Left forelimb (tissue), 1 donor: Measurements from ENCODE around the gene YY1AP1.
"Not testable (repeated sequence)": the region's sequence is repeated elsewhere in the genome, so short reads cannot be mapped to it uniquely, and the experiment has no call there.

ENCODE experiments used
- DNase-seq: peaks from one replicate; pipeline ENCODE4 v3.0.0-alpha.2; 2018; ENCODE audit warnings: low spot score

The YY1AP1 gene, protein sequence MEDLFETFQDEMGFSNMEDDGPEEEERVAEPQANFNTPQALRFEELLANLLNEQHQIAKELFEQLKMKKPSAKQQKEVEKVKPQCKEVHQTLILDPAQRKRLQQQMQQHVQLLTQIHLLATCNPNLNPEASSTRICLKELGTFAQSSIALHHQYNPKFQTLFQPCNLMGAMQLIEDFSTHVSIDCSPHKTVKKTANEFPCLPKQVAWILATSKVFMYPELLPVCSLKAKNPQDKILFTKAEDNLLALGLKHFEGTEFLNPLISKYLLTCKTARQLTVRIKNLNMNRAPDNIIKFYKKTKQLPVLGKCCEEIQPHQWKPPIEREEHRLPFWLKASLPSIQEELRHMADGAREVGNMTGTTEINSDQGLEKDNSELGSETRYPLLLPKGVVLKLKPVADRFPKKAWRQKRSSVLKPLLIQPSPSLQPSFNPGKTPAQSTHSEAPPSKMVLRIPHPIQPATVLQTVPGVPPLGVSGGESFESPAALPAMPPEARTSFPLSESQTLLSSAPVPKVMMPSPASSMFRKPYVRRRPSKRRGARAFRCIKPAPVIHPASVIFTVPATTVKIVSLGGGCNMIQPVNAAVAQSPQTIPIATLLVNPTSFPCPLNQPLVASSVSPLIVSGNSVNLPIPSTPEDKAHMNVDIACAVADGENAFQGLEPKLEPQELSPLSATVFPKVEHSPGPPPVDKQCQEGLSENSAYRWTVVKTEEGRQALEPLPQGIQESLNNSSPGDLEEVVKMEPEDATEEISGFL

DNA sequence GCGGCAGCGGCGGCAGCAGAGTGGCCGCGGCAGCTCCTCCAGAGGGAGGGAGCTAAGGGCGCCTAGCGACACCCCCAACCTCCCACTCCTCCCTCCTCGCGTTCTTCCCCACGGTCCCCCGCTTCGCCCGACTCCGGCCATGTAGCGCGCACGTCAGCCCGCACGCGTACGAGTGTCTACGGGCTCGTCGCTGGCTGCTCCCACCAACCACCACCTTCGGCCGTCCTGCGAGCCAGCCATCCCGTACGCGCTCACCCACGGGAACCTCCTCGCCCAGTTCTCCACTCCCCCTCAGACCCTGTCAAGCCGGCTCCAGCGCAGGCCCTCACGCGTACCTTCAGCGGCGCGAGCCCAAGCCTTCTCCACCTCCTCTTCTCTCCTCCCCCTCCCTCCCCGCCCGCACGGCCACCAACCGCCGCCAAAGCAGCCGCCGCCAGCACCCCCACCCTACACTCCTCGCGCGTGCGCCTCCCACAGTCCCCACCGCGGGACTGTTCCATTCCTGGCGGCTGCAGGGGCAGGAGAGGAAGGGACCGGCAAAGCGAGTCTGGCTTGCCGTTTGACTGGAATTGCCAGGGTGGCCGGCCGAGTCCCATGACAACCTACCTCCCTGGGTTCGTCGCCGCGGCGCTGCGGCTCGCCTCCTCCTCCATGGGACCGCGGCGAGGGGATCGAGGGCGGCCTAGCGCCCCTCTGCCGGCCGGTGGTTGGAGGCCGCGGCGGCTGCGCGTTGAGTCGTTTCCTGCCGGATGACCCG lies at the start of gene YY1AP1:
TSS of gene YY1AP1 (minus strand) at position 451 of the 757 bp plus-strand sequence. CDS start 8,338 bp downstream, outside the sequence.
- DNase-seq: peak; percentile 96

DNA sequence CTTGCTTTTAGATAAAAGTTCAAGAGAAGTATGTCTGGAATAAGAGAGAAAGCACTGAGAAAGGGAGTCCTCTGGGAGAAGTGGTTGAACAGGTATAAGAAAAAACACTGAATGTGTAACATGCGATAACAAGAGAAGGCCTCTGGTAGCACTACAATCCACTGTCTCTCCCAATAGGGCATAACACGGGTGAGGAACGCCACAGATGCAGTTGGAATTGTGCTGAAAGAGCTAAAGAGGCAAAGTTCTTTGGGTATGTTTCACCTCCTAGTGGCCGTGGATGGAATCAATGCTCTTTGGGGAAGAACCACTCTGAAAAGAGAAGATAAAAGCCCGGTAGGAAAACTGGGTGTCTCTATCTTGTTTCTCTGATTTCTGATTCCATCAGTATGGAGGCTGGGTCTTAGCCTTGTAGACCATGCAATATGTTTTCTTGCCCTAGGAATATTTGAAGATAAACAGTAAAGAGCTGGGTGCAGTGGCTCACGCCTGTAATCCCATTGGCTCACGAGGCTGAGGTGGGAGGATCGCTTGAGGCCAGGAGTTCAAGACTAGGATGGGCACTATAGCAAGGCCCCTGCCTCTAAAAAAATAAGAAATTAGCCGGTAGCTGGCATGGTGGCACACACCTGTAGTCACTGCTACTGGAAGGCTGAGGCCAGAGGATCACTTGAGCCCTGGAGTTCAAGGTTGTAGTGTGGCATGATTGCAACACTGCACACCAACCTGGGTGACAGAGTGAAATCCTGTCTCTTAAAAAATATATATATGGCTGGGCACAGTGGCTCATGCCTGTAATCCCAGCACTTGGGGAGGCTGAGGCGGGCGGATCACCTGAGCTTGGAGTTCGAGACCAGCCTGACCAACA lies 40.7 kb upstream of the YY1AP1 start:
- DNase-seq: no peak

DNA sequence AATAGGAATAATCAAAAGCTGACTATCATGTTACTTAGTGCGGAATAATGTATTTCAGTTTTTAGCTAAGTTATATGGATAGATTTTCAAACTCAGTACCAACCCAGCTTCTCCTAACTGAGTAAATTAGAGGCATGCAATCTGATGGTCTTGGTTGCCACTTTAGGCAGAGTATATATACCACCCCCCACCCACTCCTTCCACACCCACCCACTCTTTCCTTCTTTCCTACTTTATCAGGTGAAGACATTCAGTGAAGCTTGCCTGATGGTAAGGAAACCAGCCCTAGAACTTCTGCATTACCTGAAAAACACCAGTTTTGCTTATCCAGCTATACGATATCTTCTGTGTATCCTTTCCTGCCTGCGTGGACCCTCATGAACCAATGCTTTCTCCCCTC lies 36.6 kb upstream of the YY1AP1 start:
- no peak for DNase-seq

DNA sequence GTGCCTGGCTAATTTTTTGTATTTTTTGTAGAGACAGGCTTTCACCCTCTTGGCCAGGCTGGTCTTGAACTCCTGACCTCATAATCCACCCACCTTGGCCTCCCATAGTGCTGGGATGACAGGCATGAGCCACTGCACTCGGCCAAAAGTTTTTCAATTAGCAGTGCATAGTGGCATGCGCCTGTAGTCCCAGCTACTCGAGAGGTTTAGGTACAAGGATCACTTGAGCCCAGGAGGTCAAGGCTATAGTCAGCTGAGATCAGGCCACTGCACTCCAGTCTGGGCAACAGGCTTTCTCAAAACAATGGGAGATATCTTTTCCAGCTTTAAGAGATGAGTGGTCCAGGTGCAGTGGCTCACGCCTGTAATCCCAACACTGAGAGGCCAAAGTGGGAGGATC lies 31.1 kb upstream of the YY1AP1 start:
- DNase-seq: no peak

DNA sequence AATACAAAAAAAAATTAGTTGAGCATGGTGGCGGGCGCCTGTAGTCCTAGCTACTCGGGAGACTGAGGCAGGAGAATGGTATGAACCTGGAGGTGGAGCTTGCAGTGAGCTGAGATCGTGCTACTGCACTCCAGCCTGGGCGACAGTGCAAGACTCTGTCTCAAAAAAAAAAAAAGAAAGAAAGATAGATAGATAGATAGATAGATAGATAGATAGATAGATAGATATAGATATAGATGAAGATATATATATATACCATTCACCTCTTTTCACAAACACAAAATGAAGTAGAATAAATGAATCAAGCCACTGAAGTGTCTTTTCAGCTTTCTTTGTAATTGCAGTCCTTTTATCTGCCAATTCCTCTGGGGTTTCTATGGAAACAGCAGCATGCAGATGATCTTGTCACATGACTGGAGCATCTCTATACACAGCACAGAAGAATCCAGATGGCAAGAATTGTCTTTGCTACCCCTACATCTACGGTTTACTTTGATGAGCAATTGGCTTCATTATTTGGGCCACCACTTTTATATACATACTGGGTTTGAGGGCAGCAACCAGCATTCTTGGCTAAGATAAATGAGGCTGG lies 30.0 kb upstream of the YY1AP1 start:
- not testable (repeated sequence) for DNase-seq

DNA sequence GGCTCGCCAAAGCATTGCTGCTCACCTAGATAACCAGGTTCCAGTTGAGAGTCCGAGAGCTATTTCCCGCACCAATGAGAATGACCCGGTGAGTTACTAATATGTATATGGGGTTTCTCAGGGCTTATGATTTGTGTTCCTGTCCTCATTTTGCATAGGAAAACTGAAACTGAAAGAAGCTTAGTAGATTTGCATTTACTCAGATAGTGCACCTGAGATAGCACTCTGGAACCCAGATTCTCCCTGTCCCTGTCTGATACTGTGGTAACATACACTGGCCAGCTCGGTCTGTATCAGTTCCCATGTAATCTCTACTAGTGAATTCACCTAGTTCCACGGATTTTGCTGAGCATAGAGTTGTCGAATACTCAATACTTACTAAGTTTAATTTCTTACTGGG lies 28.5 kb upstream of the YY1AP1 start:
- no peak for DNase-seq

DNA sequence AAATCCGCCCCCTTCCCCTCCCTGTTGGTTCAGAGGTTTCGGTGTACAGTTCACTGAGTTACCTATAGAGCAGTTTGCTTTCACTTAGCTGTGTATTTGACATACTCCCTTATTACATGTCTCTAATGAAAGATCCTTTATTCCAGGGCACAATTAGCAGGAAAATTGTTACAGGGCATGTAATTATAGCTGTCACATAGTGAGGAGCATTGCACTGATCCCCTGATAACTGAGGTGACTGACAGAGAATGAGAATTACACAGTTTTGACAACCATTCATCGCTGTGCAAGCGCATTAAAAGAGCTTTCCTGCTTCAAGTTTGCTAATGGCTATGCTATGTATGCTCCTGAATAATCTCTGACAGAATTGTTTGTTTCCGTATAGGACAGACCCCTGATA lies 27.2 kb upstream of the YY1AP1 start:
- DNase-seq: no peak

DNA sequence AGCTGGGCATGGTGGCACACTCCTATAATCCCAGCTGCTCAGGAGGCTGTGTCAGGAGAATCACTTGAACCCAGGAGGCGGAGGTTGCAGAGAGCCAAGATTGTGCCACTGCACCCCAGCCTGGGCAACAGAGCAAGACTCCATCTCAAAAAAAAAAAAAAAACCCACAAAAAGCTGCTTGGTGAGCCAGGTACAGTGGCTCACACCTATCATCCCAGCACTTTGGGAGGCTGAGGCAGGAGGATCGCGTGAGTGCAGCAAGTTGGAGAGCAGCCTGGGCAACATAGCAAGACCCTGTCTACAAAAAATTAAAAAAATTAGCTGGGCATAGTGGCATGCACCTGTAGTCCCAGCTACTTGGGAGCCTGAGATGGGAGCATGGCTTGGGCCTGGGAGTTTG lies 26.5 kb upstream of the YY1AP1 start:
- DNase-seq: not testable (repeated sequence)

DNA sequence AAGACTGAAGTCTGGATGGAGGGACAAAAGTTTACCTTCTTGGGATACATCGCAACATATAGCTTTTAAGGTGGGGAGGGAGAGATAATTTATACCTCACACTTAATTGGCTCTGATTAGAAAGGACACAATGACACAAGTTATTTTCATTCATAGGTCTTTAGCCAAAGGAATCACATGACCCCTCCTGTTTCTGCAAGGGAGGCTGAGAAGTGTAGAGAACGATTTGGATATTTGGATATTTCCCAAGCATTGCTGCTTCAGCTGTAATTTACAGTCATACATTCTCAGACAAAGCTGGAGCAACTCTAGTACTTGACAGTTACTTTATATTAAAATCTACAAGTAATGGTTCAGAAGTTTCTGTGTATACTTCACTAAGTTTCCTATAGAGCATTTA lies 24.5 kb upstream of the YY1AP1 start:
- no peak for DNase-seq

DNA sequence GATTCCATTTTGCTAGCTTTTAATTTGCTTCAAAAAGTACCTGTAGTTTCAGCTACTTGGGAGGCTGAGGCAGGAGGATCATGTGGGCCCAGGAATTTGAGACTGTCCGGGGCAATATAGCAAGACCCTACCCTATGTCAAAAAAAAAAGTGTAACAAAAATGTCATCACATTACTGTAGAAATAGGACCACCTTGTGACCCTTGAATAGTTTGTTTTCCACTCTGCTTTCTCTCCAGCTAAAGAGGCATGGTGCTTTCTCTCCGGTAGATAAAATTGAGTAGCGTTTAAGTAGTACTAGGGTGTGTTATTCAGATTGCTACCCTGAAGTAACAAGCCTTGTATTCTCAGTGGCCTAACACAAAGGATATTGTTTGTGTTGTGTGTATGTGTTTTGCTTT lies 24.1 kb upstream of the YY1AP1 start:
- not testable (repeated sequence) for DNase-seq

DNA sequence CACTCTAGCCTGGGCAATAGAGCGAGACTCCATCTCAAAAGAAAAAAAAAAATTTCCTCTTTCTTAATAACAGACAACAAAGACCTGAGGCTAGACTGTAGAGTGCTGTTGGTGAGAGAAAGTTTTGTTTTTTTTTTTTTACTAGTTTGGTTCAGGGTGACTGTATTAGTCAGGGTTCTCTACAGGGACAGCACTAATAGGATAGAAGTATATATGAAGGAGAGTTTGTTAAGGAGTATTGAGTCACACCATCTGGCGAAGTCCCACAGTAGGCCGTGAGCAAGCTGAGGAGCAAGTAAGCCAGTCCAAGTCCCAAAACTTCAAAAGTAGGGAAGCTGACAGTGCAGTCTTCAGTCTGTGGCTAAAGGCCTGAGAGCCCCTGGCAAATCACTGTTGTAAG lies 22.9 kb upstream of the YY1AP1 start:
- not testable (repeated sequence) for DNase-seq

DNA sequence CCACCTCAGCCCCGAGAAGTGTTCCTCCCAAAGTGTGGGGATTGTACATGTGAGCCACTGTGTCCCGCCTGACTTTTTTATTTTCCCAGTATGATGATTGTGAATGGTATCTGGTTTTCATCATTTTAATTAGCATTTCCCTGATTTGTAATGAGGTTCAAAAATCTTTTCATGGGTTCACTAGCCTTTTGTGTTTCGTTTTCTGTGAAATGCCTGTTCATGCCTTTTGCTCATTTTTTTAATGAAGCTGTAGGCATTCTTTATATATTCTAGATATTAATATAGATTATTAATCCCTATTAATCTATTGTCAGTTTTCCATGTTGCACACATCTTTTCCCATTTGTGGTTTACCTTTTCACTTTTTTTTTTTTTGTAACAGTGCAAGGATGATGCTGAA lies 20.8 kb upstream of the YY1AP1 start:
- no peak for DNase-seq

DNA sequence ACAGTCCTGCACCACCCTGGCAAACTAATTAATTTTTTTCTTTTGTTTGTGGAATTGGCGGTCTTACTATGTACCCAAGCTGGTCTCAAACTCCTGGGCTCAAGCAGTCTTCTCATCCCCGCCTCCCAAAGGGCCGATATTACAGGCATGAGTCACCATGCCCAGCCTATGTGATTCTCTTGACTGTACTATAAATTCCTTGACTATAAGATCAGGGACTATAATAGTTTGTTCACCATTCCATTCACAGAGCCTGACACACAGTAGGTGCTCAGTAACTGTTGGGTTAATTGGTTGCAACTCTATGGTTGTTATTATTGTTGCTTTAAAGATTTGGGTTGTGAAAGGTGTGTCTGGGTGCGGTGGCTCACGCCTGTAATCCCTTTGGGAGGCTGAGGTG lies 17.6 kb upstream of the YY1AP1 start:
- no peak for DNase-seq

DNA sequence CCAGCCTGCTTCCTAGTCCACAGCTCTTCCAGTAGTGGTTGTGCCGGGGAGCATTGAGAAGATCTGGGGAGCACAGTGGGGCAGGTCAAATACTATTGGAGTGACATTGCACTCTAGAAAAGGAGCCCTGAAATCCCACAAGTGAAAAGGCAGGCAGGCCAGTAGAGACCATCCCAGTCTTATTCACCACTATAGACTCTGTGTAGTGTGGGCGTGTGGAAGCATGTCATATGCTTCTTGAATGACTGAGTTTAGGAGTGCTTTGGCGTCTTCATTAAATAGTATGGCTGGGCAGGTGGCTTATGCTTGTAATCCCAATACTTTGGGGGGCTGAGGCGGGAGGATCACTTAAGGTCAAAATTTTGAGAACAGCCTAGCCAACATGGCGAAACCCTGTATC lies 15.8 kb upstream of the YY1AP1 start:
- DNase-seq: not testable (repeated sequence)

DNA sequence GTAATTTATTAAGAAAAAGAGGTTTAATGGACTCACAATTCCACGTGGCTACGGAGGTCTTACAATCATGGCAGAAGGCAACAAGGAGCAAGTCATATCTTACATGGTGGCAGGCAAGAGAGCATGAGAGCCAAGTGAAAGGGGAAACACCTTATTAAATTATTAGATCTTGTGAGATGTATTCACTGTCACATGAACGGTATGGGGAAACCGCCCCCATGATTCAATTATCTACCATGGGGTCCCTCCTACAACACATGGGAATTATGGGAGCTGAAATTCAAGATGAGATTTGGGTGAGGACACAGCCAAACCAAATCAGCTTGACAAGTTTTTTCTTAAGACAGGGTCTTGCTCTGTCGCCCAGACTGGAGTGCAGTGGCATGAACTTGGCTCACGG lies 14.6 kb upstream of the YY1AP1 start:
- no peak for DNase-seq

DNA sequence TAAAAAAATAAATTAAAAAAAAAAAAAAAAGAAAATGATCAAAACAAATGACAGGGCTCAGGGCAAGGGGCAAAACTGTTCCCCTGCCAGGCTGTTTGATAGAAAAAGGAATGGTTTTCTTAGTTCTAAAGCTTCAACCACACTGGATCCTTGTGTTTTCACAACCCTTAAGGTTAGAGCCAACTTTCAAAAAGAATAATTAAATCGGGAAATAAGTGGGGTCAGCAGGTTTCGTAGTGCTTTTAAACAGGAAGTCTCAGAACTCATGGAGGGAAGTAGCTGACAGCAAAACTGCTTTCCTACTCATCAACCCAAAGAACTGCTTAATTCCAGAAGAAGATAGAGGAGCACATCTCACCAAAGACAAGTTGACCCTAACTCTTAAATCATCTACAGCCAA lies 13.1 kb upstream of the YY1AP1 start:
- not testable (repeated sequence) for DNase-seq

DNA sequence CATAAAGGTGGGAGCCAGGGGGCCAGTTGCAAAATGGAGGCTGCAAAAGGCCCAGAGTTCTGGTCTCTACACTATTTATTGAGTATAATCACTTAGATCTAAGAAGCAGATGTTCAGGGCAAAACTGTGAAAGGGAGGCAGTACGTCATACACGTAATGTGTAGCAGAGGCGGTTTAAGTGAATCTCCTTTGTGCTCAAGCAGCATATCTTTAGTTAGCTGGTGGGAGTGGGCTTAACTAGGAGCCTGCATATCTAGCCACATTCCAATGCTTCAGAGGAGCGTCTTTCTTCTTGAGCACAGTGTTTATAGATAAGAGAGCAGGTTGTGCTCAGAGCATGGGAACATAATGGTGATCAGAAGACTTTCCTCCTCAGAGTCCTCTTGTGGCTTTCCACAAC lies 10.5 kb upstream of the YY1AP1 start:
- not testable (repeated sequence) for DNase-seq

DNA sequence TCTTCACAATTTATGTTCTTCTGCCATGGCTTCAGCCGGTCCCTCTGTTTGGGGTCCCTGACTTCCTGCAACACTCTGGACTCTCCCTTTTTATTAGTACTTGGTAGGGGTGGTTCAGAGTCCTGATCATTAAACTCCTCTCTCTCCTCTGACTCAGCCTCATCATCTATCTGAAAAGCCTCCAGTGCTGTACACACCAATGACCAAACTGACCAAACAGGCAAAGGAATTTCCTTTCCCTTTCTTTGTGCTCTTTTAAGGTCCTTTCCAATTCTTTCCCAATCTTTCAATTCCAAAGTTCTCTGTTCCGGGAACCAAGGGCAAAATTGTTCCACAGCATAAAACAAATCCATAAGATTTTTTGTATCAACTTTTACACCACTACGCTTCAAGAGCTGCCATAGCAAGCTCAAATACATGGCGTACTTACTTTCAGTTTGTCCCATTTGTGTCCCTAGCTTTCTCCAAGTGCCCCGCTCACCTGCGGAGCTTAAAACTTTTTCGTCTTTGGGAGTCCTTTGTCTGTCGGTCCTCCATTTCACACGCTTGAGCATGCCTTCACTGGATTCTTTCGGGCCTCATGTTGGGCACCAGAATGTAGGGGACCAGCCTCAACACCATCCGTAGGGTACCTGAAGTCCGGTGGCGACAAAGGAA lies 9.9 kb upstream of the YY1AP1 start:
- DNase-seq: no peak

DNA sequence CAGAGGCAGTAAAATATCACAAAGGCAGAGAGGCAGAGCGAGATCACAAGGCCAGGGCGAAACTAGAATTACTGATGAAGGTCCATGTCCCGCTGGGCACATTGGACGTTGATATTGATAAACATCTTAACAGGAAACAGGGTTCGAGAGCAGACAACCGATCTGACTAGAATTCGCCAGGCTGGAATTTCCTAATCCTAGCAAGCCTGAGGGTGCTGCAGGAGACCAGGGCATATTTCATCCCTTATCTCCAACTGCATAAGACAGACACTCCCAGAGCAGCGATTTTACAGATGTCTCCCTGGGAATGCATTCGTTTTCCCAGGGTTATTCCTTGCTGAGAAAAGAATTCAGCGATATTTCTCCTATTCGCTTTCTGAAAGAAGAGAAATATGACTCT lies 9.0 kb upstream of the YY1AP1 start:
- not testable (repeated sequence) for DNase-seq

DNA sequence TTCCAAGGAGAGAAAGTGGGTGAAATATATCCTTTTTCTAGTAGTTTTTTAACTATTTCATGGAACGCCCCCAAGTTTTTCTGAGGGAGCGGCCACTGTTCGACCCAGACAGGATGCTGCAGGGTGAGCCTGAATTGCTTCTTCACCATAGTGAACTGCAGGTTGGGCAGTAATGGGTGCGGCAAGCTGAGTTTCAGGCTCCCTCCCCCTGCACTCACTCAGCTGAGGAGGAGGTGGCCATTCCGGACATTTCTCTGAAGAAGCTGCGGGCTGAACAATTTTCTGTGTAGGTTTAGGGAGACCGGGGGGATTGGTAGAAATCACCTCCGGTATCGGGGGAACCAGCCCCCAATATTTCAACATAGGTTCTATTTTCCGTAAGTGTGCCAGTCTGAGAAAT lies 8.5 kb upstream of the YY1AP1 start:
- DNase-seq: no peak

DNA sequence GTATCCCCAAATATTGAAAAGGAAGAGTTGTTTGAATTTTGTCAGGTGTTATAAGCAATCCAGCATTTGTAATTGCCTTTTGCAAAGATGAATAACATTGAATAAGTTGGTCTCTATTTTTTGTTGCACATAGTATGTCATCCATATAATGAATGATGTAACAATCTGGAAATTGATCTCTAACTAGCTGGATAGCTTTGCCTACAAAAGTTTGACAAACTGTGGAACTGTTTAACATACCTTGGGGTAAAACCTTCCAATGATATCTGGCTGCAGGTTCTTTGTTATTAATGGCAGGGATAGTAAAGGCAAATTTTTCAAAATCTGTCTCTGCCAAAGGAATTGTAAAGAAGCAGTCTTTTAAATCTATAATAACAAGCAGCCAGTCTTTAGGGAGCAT lies 8.0 kb upstream of the YY1AP1 start:
- no peak for DNase-seq
